GM12864 (cell line): Measurements from ENCODE around the gene LCN15.
"Not testable (repeated sequence)": the region's sequence is repeated elsewhere in the genome, so short reads cannot be mapped to it uniquely, and the experiment has no call there.

Source experiments
- DNase-seq: peaks from one replicate; pipeline ENCODE4 v3.0.0-alpha.2; 2011; ENCODE audit warnings: low read depth
- H3K4me3 ChIP-seq: 2 replicates; pipeline ENCODE4 v1.5.1; 2011; ENCODE audit warnings: mild to moderate bottlenecking, low read depth, low read length, control low read depth
- TF ChIP-seq, protein P1 (sequence below): IDR thresholded peaks from 2 replicates; pipeline ENCODE4 v1.5.1; 2011; ENCODE audit warnings: low read depth, mild to moderate bottlenecking, moderate library complexity, low read length, control low read depth, inconsistent platforms; ENCODE audit errors: missing control alignments

LCN15 gene

DNA sequence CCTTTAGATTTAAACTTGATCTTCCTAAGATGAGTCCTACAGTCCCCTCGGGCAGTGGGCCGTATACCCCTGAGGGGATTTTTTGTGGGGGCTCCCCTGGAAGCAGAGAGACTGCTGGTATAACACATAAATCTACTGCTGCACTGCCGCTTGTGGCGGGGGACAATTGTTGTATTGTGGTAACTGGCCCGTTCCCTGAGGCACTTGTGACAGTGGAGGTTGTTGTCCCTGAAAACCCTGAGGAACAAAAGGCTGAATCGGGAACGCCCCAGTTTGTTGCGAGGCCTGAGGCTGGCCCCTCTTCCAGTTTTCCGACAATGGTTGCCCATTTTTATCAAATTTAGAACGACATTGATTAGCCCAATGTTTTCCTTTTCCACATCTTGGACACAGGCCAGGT lies 22.1 kb upstream of the LCN15 start:
- TF ChIP-seq, protein P1, sequence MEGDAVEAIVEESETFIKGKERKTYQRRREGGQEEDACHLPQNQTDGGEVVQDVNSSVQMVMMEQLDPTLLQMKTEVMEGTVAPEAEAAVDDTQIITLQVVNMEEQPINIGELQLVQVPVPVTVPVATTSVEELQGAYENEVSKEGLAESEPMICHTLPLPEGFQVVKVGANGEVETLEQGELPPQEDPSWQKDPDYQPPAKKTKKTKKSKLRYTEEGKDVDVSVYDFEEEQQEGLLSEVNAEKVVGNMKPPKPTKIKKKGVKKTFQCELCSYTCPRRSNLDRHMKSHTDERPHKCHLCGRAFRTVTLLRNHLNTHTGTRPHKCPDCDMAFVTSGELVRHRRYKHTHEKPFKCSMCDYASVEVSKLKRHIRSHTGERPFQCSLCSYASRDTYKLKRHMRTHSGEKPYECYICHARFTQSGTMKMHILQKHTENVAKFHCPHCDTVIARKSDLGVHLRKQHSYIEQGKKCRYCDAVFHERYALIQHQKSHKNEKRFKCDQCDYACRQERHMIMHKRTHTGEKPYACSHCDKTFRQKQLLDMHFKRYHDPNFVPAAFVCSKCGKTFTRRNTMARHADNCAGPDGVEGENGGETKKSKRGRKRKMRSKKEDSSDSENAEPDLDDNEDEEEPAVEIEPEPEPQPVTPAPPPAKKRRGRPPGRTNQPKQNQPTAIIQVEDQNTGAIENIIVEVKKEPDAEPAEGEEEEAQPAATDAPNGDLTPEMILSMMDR, result no peak
- DNase-seq, result no peak
- no peak overlapping the region for H3K4me3 ChIP-seq

DNA sequence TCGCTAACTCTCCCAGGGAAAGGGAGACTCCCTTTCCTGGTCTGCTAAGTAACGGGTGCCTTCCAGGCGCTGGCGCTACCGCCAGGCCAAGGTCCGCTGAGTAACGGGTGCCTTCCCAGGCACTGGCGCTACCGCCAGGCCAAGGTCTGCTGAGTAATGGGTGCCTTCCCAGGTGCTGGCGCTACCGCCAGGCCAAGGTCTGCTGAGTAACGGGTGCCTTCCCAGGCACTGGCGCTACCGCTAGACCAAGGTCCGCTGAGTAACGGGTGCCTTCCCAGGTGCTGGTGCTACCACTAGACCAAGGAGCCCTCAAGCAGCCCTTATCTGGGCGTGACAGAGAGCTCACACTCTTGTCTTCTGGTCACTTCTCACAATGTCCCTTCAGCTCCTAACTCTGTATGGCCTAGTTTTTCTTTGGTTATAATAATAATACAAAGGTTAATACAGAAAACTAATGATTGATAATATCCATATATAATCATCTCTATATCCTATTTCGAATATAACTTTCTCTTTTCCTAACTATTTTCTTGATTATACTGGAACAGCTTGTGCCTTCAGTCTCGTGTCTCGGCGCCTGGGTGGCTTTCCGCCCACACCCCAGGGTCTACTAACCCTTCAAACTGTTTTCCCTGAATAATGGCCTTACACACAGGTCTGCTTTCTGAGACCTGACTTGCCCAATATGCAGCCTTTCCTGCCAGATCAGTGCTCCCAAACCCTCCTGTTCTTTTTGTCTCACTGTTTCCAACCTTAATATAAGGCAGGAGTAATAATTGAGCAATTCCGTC lies 21.4 kb upstream of the LCN15 start:
- DNase-seq, H3K4me3 ChIP-seq: not testable (repeated sequence)

DNA sequence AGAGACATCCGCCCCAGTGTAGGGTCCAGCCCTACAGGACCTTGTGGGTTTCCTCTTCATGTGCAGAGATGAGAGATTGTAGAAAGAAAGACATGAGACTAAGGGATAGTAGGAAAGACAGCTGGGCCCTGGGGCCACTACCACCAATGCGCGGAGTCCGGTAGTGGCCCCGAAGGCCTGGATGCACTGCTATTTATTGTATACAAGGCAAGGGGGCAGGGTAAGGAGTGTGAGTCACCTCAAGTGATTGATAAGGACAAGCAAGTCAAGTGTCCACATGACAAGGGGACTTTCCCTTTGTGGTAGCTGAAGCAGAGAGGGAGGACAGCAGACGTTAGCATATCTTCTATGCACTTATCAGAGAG lies 20.7 kb upstream of the LCN15 start:
- no peak for DNase-seq
- no peak overlapping the region for H3K4me3 ChIP-seq
- TF ChIP-seq, protein P1, result no peak

DNA sequence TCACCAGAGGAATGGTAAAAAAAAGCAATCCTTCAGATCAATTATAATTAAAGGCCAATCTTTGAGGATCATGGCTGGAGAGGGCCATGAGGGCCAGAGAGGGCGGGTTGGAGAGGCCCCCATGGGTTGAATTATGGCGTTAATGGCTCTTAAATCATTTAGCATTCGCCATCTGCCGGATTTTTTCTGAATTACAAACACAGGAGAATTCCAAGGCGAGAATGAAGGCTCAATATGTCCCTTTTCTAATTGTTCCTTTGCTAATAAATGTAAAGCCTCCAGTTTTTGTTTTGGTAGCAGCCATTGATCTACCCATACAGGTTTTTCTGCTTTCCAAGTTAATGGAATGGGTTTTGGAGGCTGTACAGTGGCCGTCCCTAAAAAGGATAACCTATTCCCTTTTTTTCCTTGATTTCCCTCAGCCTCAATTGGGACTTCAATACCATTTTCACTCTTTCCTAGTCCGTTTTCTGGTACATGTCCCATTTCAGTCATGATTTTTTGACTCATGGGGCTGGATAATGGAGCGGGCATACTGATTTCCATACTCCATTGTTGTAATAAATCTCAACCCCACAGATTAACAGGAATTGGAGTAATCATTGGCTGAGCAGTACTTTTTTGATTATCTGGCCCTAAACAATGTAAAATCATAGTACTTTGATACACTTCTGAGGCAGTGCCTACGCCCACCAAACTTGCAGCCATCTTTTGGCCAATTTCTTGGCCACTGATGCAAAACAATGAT lies 20.1 kb upstream of the LCN15 start:
- no peak for DNase-seq
- H3K4me3 ChIP-seq, result no peak overlapping the region
- TF ChIP-seq, protein P1, result peak; percentile 29

DNA sequence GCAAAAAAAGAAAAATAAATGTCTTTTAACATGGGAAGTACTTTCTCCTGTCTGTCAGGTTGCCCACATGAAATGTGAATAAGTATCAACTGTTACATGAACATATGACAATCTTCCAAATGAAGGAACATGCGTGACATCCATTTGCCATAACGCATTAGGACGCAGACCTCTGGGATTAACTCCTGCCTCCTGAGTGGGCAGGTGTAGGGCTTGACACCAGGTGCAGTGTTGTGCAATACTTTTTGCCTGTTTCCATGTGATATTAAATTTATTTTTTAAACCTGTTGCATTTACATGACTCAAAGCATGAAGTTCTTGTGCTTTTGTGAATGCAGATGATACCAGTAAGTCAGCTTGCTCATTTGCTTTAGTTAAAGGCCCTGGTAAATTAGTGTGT lies 18.1 kb upstream of the LCN15 start:
- no peak overlapping the region for H3K4me3 ChIP-seq
- TF ChIP-seq, protein P1, result no peak
- no peak for DNase-seq

DNA sequence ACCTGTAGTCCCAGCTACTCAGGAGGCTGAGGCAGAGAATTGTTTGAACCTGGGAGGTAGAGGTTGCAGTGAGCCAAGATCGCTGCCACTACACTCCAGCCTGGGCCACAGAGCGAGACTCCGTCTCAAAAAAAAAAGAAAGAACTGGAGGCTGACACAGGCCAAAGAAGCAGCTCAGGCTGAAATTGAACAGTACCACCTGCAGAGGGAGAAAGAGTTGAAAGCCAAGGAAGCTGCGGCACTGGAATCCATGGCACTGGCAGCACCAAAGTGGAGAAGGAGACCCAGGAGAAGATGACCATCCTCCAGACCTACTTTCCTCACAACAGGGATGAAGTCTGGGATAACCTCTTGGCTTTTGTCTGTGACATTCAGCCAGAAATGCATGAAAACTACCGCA lies 15.5 kb upstream of the LCN15 start:
- TF ChIP-seq, protein P1, result no peak
- H3K4me3 ChIP-seq, result no peak overlapping the region
- no peak for DNase-seq

DNA sequence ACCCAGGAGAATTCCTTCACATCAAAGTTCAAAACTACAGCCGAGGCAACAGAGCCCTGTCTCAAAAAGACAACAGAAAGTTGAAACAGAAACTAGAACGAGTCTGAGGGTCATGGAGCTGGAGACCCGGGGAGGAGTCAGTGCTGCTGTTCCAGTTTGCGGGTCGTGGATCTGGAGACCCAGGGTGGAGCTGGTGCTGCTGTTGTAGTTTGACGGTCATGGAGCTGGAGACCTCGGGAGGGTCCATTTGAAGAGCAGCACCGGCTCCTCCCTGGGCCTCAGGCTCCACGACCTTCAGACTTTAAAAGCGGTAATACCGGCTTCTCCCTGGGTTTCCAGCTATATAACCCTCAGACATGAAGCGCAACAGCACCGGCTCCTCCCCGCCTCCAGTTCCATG lies 13.0 kb upstream of the LCN15 start:
- DNase-seq, result no peak
- no peak overlapping the region for H3K4me3 ChIP-seq
- TF ChIP-seq, protein P1, result no peak
